DND-41 (cell line): ENCODE data around the gene XRCC5.

Experiments used
- CTCF ChIP-seq: IDR thresholded peaks from 2 replicates; pipeline ENCODE4 v1.5.1; 2012; ENCODE audit warnings: borderline replicate concordance, low read length, moderate library complexity, mild to moderate bottlenecking; ENCODE audit not compliant: poor library complexity, severe bottlenecking; ENCODE audit errors: extremely low read depth
- EZH2 ChIP-seq: IDR thresholded peaks from 3 replicates; pipeline ENCODE4 v1.6.1; 2012; ENCODE audit warnings: borderline replicate concordance, low read depth, mild to moderate bottlenecking, moderate library complexity, low read length, inconsistent platforms; ENCODE audit not compliant: severe bottlenecking

- TF ChIP-seq CTCF = no peak
- TF ChIP-seq EZH2 = no peak
Measured at GRCh38 chr2:216171011-216171410, 61.9 kb downstream of the XRCC5 start.
